Measurements from ENCODE around the gene SNAPC1. TPM values are rescaled to one million over a fixed set of nuclear protein-coding genes. Genes with fewer than 3 reads are reported as not detected.

SNAPC1 gene
- total and polyA plus RNA-seq, 9 of the 15 experiments (the other 6 are each of a cell fraction or from before 2014, with no cell fraction given): 3.7 to 9.0 (median 7.9) TPM

GRCh38 chr14:61752626-61753025 lies 9.6 kb upstream of the SNAPC1 start:
- Histone ChIP-seq H2AFZ (ENCODE audit: low read depth, low read length) (no peak overlapping the region), H3K9me1 (ENCODE audit: control insufficient read depth, insufficient read depth, low read length) (no peaks in the 10 kb centered on the region), H3K27ac (ENCODE audit: extremely low read depth, low read depth, low read length) (no peak overlapping the region), H3K79me2 (ENCODE audit: control insufficient read depth, insufficient read depth, low read length) (peaks cover 33% of the 10 kb centered on the region), H3K27me3 (ENCODE audit: control insufficient read depth in 2 of 2, insufficient read depth in 2 of 2, low read length in 2 of 2) (no peaks in the 10 kb centered on the region), H3K9me3 (replicated peaks; ENCODE audit: control insufficient read depth, insufficient read depth, low read depth, low read length) (no peaks in the 10 kb centered on the region), H3K9ac (ENCODE audit: insufficient read depth in 1 of 2, low read depth in 2 of 2, low read length in 2 of 2) (no peak overlapping the region; a peak in 1 of 4 replicates), H3K4me2 (ENCODE audit: insufficient read depth, low read length) (peak overlapping the region; percentile 67; the same call in 1 of the 2 replicates), H3K4me1 (replicated peaks in 1 of 2; ENCODE audit: control insufficient read depth in 2 of 2, insufficient read depth in 2 of 2, low read length in 2 of 2) (peaks cover 5 to 13% of the 10 kb centered on the region in 2 experiments; a peak in 3 of 5 replicates), H3K4me3 (no peak overlapping the region), H3K36me3 (ENCODE audit: control insufficient read depth, insufficient read depth, low read length) (peaks cover 8% of the 10 kb centered on the region; the same call in 1 of the 3 replicates), H4K20me1 (replicated peaks; ENCODE audit: control insufficient read depth, insufficient read depth, low read length) (no peaks in the 10 kb centered on the region)
- in situ Hi-C loops (cut with MboI): no loop called here
- ChIA-PET POLR2A (interaction anchor here (0.8 to 3.4 kb wide), 4 partner anchors 9 to 260 kb away, joined by 3 to 23 read pairs (median 5); partner anchors contain the start of gene SNAPC1), CTCF (ENCODE audit: low intra/inter-chr PET ratio) (no interaction called here)
- intact Hi-C loops (cut with micrococcal nuclease): loop anchor here (1.0 to 5.0 kb wide), 3 partner anchors 55 to 275 kb away; partner anchors contain the start of gene HIF1A
- no peak for FAIRE-seq
- no peak for DNase-seq (ENCODE audit: extremely low read depth in 1 of 4, low spot score in 3 of 4)
- ATAC-seq: no peak
- WGBS (ENCODE audit: insufficient coverage, low coverage, missing lambda C conversion rate): 29% methylated on average over 4 of the region's 4 CpGs
- no TSS peak for BruUV-seq (replicated peaks)
- TF ChIP-seq, protein P1, sequence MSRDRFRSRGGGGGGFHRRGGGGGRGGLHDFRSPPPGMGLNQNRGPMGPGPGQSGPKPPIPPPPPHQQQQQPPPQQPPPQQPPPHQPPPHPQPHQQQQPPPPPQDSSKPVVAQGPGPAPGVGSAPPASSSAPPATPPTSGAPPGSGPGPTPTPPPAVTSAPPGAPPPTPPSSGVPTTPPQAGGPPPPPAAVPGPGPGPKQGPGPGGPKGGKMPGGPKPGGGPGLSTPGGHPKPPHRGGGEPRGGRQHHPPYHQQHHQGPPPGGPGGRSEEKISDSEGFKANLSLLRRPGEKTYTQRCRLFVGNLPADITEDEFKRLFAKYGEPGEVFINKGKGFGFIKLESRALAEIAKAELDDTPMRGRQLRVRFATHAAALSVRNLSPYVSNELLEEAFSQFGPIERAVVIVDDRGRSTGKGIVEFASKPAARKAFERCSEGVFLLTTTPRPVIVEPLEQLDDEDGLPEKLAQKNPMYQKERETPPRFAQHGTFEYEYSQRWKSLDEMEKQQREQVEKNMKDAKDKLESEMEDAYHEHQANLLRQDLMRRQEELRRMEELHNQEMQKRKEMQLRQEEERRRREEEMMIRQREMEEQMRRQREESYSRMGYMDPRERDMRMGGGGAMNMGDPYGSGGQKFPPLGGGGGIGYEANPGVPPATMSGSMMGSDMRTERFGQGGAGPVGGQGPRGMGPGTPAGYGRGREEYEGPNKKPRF (IDR thresholded peaks at IDR 0.05; ENCODE audit: low read depth, low read length): no peak
- TF ChIP-seq MCM2 (IDR thresholded peaks at IDR 0.05; ENCODE audit: low read depth): no peak
- TF ChIP-seq SAP30 (IDR thresholded peaks at IDR 0.05; ENCODE audit: borderline replicate concordance, insufficient read depth, low read depth, low read length, poor library complexity, severe bottlenecking): no peak
- no peak for TF ChIP-seq TBL1XR1 (IDR thresholded peaks at IDR 0.05; ENCODE audit: low read length in 2 of 2)
- no peak for TF ChIP-seq FOXA3 (CRISPR knock-in tag; conservative IDR thresholded peaks at IDR 0.05 in 1 of 2, IDR thresholded peaks at IDR 0.05 in 1 of 2)
- TF ChIP-seq GTF2B (IDR thresholded peaks at IDR 0.05; ENCODE audit: extremely low read depth, insufficient read length): no peak
- no peak for TF ChIP-seq RREB1 (CRISPR knock-in tag; IDR thresholded peaks at IDR 0.05)
- no peak for TF ChIP-seq THRAP3 (IDR thresholded peaks at IDR 0.05; ENCODE audit: borderline replicate concordance)
- TF ChIP-seq JUND (IDR thresholded peaks at IDR 0.05; ENCODE audit: borderline replicate concordance, low read depth, low read length): peak; percentile 14; the same call in 1 of the 2 replicates
- peak; percentile 9; the same call in 1 of the 3 replicates for TF ChIP-seq JUND (tag; IDR thresholded peaks at IDR 0.05; ENCODE audit: borderline replicate concordance, low read depth, low read length)

All from K562 (cell line).